GM23248 (cell line): Measurements from ENCODE around the gene PTGES3. TPM values are rescaled to one million over a fixed set of nuclear protein-coding genes. Genes with fewer than 3 reads are reported as not detected.
A peak's percentile ranks its signal among the peaks of the same experiment; 100 is the strongest.

Experiments
- DNase-seq: peaks from one replicate; pipeline ENCODE4 v3.0.0-alpha.2; 2015
- H2AFZ ChIP-seq: fragments of 200-600 bp; sonication (generic); 2 replicates; pipeline ENCODE4 v1.6.1; 2016; ENCODE audit warnings: antibody characterized with exemption
- H3F3A ChIP-seq: fragments of 200-600 bp; sonication (generic); 2 replicates; pipeline ENCODE4 v1.6.1; 2016; ENCODE audit warnings: mild to moderate bottlenecking, antibody characterized with exemption, mixed run types; ENCODE audit not compliant: insufficient read depth
- H3K27ac ChIP-seq: fragments of 200-600 bp; sonication (generic); 2 replicates; pipeline ENCODE4 v1.5.1; 2016; ENCODE audit warnings: mild to moderate bottlenecking
- H3K27me3 ChIP-seq: fragments of 200-600 bp; sonication (generic); replicated peaks from 2 replicates; pipeline ENCODE4 v1.6.1; 2016; ENCODE audit warnings: mild to moderate bottlenecking; ENCODE audit not compliant: insufficient read depth
- H3K36me3 ChIP-seq: fragments of 200-600 bp; sonication (generic); 2 replicates; pipeline ENCODE4 v1.6.1; 2016; ENCODE audit warnings: low read depth, mild to moderate bottlenecking
- H3K4me1 ChIP-seq: fragments of 200-600 bp; sonication (generic); 2 replicates; pipeline ENCODE4 v1.6.1; 2016; ENCODE audit warnings: mild to moderate bottlenecking; ENCODE audit not compliant: insufficient read depth
- H3K4me2 ChIP-seq: fragments of 200-600 bp; sonication (generic); one replicate; pipeline ENCODE4 v1.6.1; 2016; ENCODE audit warnings: mild to moderate bottlenecking; ENCODE audit not compliant: unreplicated experiment
- H3K4me3 ChIP-seq: fragments of 200-600 bp; sonication (generic); 2 replicates; pipeline ENCODE4 v1.5.1; 2016; ENCODE audit warnings: mild to moderate bottlenecking
- H3K79me2 ChIP-seq: fragments of 200-600 bp; sonication (generic); 2 replicates; pipeline ENCODE4 v1.6.1; 2016; ENCODE audit warnings: mild to moderate bottlenecking; ENCODE audit not compliant: insufficient read depth
- H3K9ac ChIP-seq: fragments of 200-600 bp; sonication (generic); 2 replicates; pipeline ENCODE4 v1.6.1; 2016; ENCODE audit warnings: mild to moderate bottlenecking
- H3K9me2 ChIP-seq: fragments of 200-600 bp; sonication (generic); 2 replicates; pipeline ENCODE4 v1.6.1; 2016; ENCODE audit warnings: mixed run types, mild to moderate bottlenecking, moderate library complexity; ENCODE audit not compliant: insufficient read depth
- H3K9me3 ChIP-seq: fragments of 200-600 bp; sonication (generic); one replicate; pipeline ENCODE4 v1.6.1; 2017; ENCODE audit warnings: low read depth
- H4K20me1 ChIP-seq: fragments of 200-600 bp; sonication (generic); 2 replicates; pipeline ENCODE4 v1.6.0; 2016; ENCODE audit not compliant: insufficient read depth
- EZH2 ChIP-seq: fragments of 200-600 bp; sonication (generic); IDR thresholded peaks from 2 replicates; pipeline ENCODE4 v1.6.1; 2018; ENCODE audit warnings: antibody characterized with exemption, mild to moderate bottlenecking; ENCODE audit not compliant: insufficient read depth, poor library complexity, severe bottlenecking
- EZH2phosphoT487 ChIP-seq: fragments of 200-600 bp; sonication (generic); IDR thresholded peaks from 2 replicates; pipeline ENCODE4 v1.6.1; 2018; ENCODE audit warnings: antibody characterized with exemption, moderate library complexity, mild to moderate bottlenecking, low read depth; ENCODE audit not compliant: insufficient read depth
- WGBS, 2 experiments: methylation state at CpG; one replicate each; pipeline ENCODE4 v1.1.6; 2015 to 2017; ENCODE audit warnings: low lambda C conversion rate in 2 of 2, low coverage in 1 of 2; ENCODE audit errors: missing lambda C conversion rate in 2 of 2; 5-methylcytosine and 5-hydroxymethylcytosine counted together
- in situ Hi-C: fragments of 300-500 bp; cut with MboI; formaldehyde crosslinking; loops from 2 replicates; pipeline ENCODE4 v1.15.0; 2020
- polyA plus RNA-seq: library from polyadenylated mRNA; unstranded; fragments of >200 nt; fragmentation: Nextera tagmentation; extraction: Ambion mirVana; gene quantifications from 2 replicates; pipeline ENCODE4 v1.2.1, GENCODE V29; 2016
- total RNA-seq: library from RNA; depleted of rRNA; stranded (reverse); fragments of >200 nt; shearing (Covaris generic); gene quantifications from 2 replicates; pipeline ENCODE4 v1.2.3, GENCODE V29; 2014

The PTGES3 gene
- total and polyA plus RNA-seq, 2 experiments from 2014 or later: 79.9 to 237 TPM

DNA sequence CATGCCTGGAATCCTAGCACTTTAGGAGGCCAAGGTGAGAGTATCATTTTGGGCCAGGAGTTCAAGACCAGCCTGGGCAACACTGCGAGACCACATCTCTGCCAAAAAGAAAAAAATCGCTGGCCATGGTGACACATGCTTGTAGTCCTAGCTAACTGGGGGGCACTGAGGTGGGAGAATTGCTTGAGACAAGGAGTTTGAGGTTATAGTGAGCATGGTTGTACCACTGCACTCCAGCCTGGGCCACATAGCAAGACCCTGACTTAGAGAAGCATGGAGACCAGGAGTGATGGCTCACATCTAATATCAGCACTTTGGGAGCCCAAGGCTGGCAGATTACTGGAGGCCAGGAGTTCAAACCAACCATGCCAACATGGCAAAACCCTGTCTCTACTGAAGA lies 9.2 kb downstream of the PTGES3 start:
- no peak overlapping the region for H3K4me3 ChIP-seq
- TF ChIP-seq EZH2phosphoT487 (no peak), EZH2 (no peak)
- WGBS, 2 experiments: 77 to 79% methylated on average over 2 of the region's 2 CpGs
- H3K9me2 ChIP-seq: no peaks in the 10 kb centered on the region
- H4K20me1 ChIP-seq: peaks cover 9% of the 10 kb centered on the region; the same call in 1 of the 2 replicates
- in situ Hi-C loops: no loop called here
- H3F3A ChIP-seq: peaks cover 8% of the 10 kb centered on the region; the same call in 1 of the 2 replicates
- no peak overlapping the region for H3K4me2 ChIP-seq
- no peaks in the 10 kb centered on the region for H3K9me3 ChIP-seq
- peaks cover 4% of the 10 kb centered on the region; the same call in 1 of the 2 replicates for H3K4me1 ChIP-seq
- no peak for DNase-seq
- peaks cover 100% of the 10 kb centered on the region for H3K79me2 ChIP-seq
- H3K9ac ChIP-seq: no peak overlapping the region
- no peaks in the 10 kb centered on the region for H3K27me3 ChIP-seq
- H2AFZ ChIP-seq: no peak overlapping the region
- peaks cover 6% of the 10 kb centered on the region; the same call in 1 of the 2 replicates for H3K36me3 ChIP-seq
- no peak overlapping the region for H3K27ac ChIP-seq

DNA sequence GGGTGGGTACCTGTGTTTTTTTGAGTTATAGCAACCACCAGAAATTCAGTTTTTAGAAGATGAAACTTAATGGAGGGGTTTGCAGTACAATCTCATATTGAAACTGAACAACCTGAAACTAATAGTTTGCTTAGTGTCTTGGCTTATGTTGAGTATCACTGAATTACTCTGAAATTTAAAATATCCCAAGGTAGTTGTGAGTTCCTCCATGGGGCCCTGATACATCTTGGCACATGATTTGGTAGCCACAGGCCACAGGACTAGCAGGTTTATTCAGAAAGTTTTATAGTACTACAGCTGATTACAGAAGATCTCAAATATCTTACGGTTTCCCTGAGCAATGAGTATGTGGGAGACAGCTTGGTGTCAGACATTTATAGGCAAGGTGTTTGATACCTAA lies 10.4 kb downstream of the PTGES3 start:
- no peaks in the 10 kb centered on the region for H3K27me3 ChIP-seq
- no peaks in the 10 kb centered on the region for H3K9me3 ChIP-seq
- H4K20me1 ChIP-seq: peaks cover 10% of the 10 kb centered on the region; the same call in 1 of the 2 replicates
- H3K9me2 ChIP-seq: no peaks in the 10 kb centered on the region
- no peak for TF ChIP-seq EZH2phosphoT487
- no peak for TF ChIP-seq EZH2
- H3K4me3 ChIP-seq: no peak overlapping the region
- peaks cover 6% of the 10 kb centered on the region; the same call in 1 of the 2 replicates for H3K36me3 ChIP-seq
- peak overlapping the region; percentile 39; the same call in 1 of the 2 replicates for H3K27ac ChIP-seq
- no peak overlapping the region for H2AFZ ChIP-seq
- H3K4me1 ChIP-seq: no peaks in the 10 kb centered on the region
- DNase-seq: no peak
- H3K79me2 ChIP-seq: peaks cover 100% of the 10 kb centered on the region
- in situ Hi-C loops: no loop called here
- H3K9ac ChIP-seq: no peak overlapping the region
- H3F3A ChIP-seq: 0 out of 2 replicates have a peak, but pooled peaks cover 8% of the 10 kb centered on the region
- WGBS, 2 experiments: 93 to 100% methylated on average over 1 of the region's 1 CpG
- no peak overlapping the region for H3K4me2 ChIP-seq

DNA sequence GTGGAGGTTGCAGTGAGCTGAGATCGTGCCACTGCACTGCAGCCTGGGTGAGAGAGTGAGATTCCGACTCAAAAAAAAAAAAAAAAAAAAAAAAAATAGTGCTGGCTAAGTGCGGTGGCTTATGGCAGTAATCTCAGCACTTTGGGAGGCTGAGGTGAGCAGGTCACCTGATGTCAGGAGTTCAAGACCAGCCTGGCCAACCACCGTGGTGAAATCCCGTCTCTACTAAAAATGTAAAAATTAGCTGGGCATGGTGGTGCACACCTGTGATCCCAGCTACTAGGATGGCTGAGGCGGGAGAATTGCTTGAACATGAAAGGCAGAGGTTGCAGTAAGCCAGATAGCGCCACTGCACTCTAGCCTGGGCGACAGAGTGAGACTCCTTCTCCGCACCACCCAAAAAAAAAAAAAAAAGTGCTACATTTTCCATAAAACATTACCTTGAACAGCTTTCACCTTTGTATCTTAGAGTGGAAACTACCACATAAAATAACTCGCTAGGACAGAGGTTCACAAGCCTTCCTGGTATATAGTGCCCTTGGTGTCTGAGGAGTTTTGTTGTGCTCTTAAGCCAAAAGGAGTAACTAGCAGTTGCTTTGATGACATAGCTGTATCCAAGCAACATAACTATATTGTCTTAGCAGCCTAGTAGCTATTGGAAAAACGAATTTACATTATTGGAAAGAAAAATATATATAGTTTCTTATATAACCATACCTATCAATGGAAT lies 11.1 kb downstream of the PTGES3 start:
- Histone ChIP-seq H3K9me3 (no peaks in the 10 kb centered on the region), H3K79me2 (peaks cover 100% of the 10 kb centered on the region), H3K4me1 (no peaks in the 10 kb centered on the region), H4K20me1 (peaks cover 12% of the 10 kb centered on the region; the same call in 1 of the 2 replicates), H3K9me2 (no peaks in the 10 kb centered on the region), H3K9ac (no peak overlapping the region), H3F3A (0 out of 2 replicates have a peak, but pooled peaks cover 8% of the 10 kb centered on the region), H3K4me2 (no peak overlapping the region), H3K4me3 (no peak overlapping the region), H3K27me3 (no peaks in the 10 kb centered on the region), H3K27ac (peak overlapping the region; percentile 39; the same call in 1 of the 2 replicates), H2AFZ (no peak overlapping the region), H3K36me3 (peaks cover 7% of the 10 kb centered on the region)
- WGBS, 2 experiments: 74% methylated on average over 11 of the region's 11 CpGs
- in situ Hi-C loops: no loop called here
- TF ChIP-seq EZH2phosphoT487 (no peak), EZH2 (no peak)
- peak; percentile 33 for DNase-seq

DNA sequence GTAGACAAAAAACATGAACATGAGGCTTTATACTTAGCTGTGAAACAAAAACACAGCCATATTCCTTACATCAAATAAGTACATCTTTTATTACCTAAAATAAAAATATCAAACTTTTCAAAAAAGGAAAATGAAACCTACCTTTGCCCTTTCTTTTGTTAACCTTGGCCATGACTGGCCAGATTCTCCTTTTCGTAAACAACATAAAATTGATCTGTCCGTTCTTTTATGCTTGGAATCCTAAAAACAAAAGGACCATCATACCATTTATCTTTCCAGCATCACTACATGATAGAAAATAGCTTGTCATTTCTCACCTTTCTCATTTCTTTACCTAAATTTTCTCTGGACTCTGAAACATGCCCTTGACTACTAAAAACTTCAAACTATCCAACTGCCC lies 16.5 kb downstream of the PTGES3 start:
- WGBS, 2 experiments: 98 to 100% methylated on average over 2 of the region's 2 CpGs
- in situ Hi-C loops: no loop called here
- no peak for TF ChIP-seq EZH2phosphoT487
- TF ChIP-seq EZH2: no peak
- Histone ChIP-seq H3F3A (peaks cover 4% of the 10 kb centered on the region; the same call in 1 of the 2 replicates), H3K27ac (no peak overlapping the region), H4K20me1 (0 out of 2 replicates have a peak, but pooled peaks cover 9% of the 10 kb centered on the region), H3K4me3 (no peak overlapping the region), H3K9me3 (no peaks in the 10 kb centered on the region), H3K9me2 (no peaks in the 10 kb centered on the region), H3K4me1 (no peaks in the 10 kb centered on the region), H3K4me2 (no peak overlapping the region), H3K27me3 (no peaks in the 10 kb centered on the region), H3K79me2 (peaks cover 100% of the 10 kb centered on the region), H3K9ac (no peak overlapping the region), H3K36me3 (peaks cover 43% of the 10 kb centered on the region), H2AFZ (no peak overlapping the region)
- DNase-seq: no peak
